ENCODE data around the gene NSL1. TPM values are rescaled to one million over a fixed set of nuclear protein-coding genes. Genes with fewer than 3 reads are reported as not detected.
"Not testable (repeated sequence)": the region's sequence is repeated elsewhere in the genome, so short reads cannot be mapped to it uniquely, and the experiment has no call there.

Gene NSL1
- total RNA-seq, 1 donor from 2014 or later = 40.9 TPM

- intact Hi-C loops (cut with micrococcal nuclease) = loop anchor here (1.0 to 2.0 kb wide), 5 partner anchors 16 to 276 kb away; partner anchors contain the start of gene BATF3
These were observed 38.6 kb downstream of the NSL1 start for GRCh38 chr1:212752934-212753497.

DNA sequence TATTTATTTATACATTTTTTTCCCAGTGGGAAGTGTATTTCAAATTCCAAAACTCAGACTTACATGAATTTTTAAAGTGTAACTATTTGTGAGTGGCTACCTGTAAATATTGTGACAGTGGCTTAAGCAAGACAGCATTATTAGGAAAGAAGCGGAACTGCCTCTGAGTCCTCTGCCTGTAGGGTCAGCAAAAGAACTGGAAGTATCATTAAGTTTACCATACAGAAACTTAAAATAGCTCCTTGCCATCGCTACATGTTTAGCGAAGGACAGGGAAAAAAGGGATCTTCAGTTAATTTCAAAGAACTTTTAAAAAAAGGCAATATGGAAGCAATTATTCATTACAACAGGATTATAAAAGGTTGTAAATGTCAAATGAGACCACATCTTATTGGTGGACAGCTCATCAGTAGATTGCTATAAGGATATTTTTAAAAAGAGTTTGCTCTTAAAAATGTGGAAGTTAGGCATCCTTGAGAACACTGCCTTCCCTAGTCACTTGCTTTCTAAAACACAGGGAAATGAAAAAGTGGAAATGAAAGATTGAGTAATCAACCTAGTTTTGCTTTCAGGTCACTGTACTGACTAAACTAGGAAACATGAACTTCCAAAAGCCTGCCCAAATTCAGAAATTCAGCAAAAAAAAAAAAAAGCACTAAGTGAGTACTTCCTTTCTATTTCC, 39.2 kb downstream of the NSL1 start:
- intact Hi-C loops (cut with micrococcal nuclease) = loop anchor here (2.0 kb wide), 3 partner anchors 16 to 88 kb away; no protein-coding TSS in a partner anchor

DNA sequence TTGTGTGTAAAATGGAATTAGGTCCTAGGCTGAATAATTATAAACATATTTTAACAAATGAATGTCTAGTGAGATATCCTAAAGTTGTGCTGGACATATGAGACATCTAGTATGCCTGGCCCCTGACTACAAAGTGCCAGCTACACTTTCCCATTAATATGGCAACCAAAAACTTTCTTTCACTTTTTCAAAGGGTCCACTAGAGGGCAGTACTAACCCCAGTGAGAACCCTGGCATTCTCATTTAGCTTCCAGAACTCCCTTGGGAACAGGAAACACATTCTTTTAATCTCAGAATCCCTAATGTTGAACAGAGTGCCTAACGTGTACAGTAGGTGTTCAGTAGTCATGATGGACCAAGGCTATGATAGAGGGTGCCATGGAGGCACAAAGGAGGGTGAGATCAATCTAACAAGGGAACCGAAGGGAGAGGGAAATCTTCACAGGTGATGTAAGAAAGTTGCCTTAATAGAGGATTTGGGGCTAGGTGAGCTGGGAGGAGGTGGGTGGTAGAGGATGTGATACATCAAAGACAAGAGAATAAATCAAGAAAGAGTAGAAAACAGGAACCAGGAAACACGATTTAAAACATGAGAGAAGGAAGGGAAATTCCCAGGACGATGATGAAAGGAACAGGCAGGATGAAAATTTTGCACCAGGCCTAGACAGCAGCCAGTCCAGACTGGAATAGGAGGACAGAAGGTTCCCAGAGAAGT, 41.6 kb downstream of the NSL1 start:
- intact Hi-C loops (cut with micrococcal nuclease) = loop anchor here (1.0 kb wide), 2 partner anchors 12 to 273 kb away; no protein-coding TSS in a partner anchor

DNA sequence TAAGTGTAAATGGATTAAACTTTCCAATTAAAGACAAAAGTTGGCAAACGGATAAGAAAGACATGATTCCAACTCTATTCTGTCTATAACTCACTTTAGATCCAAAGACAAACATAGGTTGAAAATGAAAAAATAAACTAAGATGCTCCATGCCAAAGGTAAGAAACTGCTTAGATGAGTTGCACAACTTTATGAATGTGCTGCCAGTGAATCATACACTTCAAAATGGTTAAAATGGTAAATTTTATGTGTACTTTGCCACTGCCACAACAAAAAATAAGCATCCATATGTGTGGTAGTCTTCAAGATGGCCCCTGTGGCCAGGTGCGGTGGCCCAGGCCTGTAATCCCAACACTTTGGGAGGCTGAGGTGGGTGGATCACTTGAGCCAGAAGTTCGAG, 45.0 kb downstream of the NSL1 start:
- intact Hi-C loops (cut with micrococcal nuclease) = no loop called here

DNA sequence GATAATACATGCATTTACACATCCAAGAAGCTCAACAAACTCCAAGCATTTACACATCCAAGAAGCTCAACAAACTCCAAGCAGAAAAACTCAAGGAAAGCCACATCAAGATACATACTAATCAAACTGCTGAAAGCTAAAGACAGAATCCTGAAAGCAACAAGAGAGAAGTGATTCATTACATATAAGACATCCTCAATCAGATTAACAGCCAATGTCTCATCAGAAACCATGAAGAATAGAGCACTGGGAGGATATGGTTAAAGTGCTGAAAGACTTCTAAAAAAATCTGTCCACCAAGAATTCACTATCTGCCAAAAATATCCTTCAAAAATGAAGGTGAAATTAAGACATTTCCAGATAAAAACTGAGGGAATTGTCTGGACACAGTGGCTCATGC, 46.3 kb downstream of the NSL1 start:
- intact Hi-C loops (cut with micrococcal nuclease) = no loop called here

GRCh38 chr1:212743901-212744475, 47.6 kb downstream of the NSL1 start:
- intact Hi-C loops (cut with micrococcal nuclease) = no loop called here

- intact Hi-C loops (cut with micrococcal nuclease) = loop anchor here (1.0 to 2.0 kb wide), 2 partner anchors 11 to 16 kb away; no protein-coding TSS in a partner anchor
These were observed 53.2 kb downstream of the NSL1 start for GRCh38 chr1:212738330-212738729.

GRCh38 chr1:212737559-212737958, 54.0 kb downstream of the NSL1 start:
- intact Hi-C loops (cut with micrococcal nuclease) = no loop called here

DNA sequence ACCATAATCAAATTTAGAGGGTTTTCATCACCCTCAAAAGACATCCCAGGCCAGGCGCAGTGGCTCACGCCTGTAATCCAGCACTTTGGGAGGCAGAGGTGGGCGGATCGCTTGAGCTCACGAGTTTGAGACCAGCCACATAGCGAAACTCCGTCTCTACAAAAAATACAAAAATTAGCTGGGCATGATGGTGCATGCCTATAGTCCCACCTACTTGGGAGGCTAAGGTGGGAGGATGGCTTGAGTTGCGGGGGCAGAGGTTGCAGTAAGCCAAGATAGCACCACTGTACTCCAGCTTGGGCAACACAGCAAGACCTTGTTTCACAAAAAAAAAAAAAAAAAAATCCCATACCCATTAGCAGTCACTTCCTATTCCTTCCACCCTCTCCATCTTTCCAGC, 58.5 kb downstream of the NSL1 start:
- intact Hi-C loops (cut with micrococcal nuclease) = no loop called here

DNA sequence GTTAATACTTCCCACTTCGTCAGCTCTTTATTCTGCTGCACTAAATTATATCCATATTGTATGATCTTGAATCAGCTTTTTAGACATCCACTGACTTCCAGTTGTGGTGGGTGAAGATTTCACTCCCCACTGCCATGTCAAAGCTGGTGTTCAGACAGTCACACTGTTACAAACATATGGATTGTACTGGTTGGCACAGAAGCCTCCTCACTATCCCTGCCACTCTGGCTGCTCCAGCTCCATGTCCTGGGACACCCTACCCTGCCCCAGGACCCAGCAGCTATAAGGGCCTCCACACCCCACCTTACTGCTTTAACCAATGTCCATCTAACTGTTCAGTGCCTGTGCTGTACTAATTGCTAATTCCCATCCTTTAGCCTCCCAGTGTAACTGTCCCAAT, 59.9 kb downstream of the NSL1 start:
- intact Hi-C loops (cut with micrococcal nuclease) = no loop called here

- intact Hi-C loops (cut with micrococcal nuclease) = no loop called here
These were observed 63.0 kb downstream of the NSL1 start for GRCh38 chr1:212728606-212729005.

- intact Hi-C loops (cut with micrococcal nuclease) = no loop called here
These were observed 64.0 kb downstream of the NSL1 start for GRCh38 chr1:212727386-212728181.

GRCh38 chr1:212724679-212725078, 66.9 kb downstream of the NSL1 start:
- intact Hi-C loops (cut with micrococcal nuclease) = not testable (repeated sequence)

DNA sequence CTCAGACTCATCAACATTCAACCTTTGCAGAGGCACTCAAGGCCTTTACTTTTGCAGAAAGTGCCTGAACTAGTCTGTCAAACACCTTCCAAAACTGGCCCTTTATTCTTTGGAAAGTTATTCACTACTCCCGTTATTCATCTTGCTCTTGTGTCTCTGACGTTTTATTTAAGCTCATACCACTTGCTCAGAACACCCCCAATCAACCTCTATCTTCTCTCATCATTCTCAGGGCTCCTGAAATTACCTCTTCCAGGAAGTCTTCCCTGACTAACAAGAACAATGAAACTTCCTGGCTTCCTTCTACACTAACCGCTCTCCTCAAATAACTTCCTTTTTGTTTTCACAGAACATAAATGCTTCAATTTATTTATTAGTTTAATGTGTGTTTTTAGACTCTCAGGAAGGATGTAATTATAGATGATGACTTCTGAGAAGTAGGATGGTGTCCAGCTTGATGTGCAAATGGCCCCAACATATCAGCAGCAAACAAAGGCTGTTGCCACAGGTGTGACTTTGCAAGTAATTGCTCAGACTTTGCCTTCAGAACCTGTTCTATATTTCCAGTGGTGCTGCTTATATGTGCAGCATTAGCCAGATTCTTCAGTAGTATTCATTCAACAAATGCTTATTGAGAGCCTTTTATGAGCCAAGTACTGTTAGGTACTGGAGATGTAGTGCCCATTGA, 69.2 kb downstream of the NSL1 start:
- intact Hi-C loops (cut with micrococcal nuclease) = loop anchor here (1.0 to 2.0 kb wide), 2 partner anchors 16 to 47 kb away; no protein-coding TSS in a partner anchor

- intact Hi-C loops (cut with micrococcal nuclease) = loop anchor here (1.0 to 2.0 kb wide), 5 partner anchors 9 to 48 kb away; no protein-coding TSS in a partner anchor
These were observed 70.0 kb downstream of the NSL1 start for GRCh38 chr1:212721388-212722247.

DNA sequence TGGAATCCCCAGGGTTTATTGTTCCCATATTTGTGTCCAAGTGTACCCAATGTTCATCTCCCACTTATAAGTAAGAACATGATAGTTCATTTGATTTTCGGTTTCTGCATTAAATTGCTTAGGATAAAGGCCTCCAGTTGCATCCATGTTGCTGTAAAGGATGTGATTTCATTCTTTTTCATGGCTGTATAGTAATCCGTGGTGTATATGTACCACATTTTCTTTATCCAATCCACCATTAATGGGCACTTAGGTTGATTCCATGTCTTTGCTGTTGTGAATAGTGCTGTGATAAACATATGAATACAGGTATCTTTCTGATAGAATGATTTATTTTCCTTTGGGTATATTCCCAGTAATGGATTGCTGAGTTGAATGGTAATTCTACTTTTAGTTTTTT, 71.9 kb downstream of the NSL1 start:
- intact Hi-C loops (cut with micrococcal nuclease) = loop anchor here (2.0 kb wide), 1 partner anchor 33 kb away; no protein-coding TSS in a partner anchor

GRCh38 chr1:212718499-212718898, 73.1 kb downstream of the NSL1 start:
- intact Hi-C loops (cut with micrococcal nuclease) = no loop called here

- intact Hi-C loops (cut with micrococcal nuclease) = no loop called here
These were observed 75.4 kb downstream of the NSL1 start for GRCh38 chr1:212716161-212716560.

GRCh38 chr1:212713465-212714136, 78.0 kb downstream of the NSL1 start:
- intact Hi-C loops (cut with micrococcal nuclease) = no loop called here

Data from T-helper 1 cell treated with Interleukin-12 subunit alpha and Interleukin-12 subunit beta and Interleukin-4 antibody, amounts not matched to agents 30 ng/mL and 1 ng/mL, for 36 hours (primary cell).